ENCODE measurements around the gene SPRED3.
"Not testable (repeated sequence)": the region's sequence is repeated elsewhere in the genome, so short reads cannot be mapped to it uniquely, and the experiment has no call there.

Gene SPRED3

DNA sequence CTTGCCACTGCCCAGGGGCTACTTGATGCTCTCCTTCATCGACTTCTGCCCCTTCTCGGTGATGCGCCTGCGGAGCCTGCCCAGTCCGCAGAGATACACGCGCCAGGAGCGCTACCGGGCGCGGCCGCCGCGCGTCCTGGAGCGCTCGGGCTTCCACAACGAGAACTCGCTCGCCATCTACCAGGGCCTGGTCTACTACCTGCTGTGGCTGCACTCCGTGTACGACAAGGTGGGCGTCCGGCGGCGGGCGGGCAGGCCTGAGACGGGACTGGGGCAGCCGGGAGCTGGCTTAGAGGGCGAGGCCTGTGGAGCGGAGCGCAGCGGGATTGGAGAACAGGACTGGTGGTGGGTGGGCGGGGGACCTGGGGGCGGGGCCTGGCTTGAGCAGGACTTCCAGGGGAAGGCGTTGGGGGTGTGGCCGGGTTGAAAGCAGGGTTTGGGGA is 26.8 kb upstream of the SPRED3 start:
- peak; percentile 88 for DNase-seq (ENCODE audit: low spot score)
- TF ChIP-seq, protein P1, sequence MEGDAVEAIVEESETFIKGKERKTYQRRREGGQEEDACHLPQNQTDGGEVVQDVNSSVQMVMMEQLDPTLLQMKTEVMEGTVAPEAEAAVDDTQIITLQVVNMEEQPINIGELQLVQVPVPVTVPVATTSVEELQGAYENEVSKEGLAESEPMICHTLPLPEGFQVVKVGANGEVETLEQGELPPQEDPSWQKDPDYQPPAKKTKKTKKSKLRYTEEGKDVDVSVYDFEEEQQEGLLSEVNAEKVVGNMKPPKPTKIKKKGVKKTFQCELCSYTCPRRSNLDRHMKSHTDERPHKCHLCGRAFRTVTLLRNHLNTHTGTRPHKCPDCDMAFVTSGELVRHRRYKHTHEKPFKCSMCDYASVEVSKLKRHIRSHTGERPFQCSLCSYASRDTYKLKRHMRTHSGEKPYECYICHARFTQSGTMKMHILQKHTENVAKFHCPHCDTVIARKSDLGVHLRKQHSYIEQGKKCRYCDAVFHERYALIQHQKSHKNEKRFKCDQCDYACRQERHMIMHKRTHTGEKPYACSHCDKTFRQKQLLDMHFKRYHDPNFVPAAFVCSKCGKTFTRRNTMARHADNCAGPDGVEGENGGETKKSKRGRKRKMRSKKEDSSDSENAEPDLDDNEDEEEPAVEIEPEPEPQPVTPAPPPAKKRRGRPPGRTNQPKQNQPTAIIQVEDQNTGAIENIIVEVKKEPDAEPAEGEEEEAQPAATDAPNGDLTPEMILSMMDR (IDR thresholded peaks at IDR 0.05; ENCODE audit: borderline replicate concordance, control extremely low read depth, extremely low read depth, insufficient read depth, missing control alignments), result no peak
- in situ Hi-C loops (cut with MboI; ENCODE audit: low sequenced_read_pairs, unreplicated experiment), result no loop called here

DNA sequence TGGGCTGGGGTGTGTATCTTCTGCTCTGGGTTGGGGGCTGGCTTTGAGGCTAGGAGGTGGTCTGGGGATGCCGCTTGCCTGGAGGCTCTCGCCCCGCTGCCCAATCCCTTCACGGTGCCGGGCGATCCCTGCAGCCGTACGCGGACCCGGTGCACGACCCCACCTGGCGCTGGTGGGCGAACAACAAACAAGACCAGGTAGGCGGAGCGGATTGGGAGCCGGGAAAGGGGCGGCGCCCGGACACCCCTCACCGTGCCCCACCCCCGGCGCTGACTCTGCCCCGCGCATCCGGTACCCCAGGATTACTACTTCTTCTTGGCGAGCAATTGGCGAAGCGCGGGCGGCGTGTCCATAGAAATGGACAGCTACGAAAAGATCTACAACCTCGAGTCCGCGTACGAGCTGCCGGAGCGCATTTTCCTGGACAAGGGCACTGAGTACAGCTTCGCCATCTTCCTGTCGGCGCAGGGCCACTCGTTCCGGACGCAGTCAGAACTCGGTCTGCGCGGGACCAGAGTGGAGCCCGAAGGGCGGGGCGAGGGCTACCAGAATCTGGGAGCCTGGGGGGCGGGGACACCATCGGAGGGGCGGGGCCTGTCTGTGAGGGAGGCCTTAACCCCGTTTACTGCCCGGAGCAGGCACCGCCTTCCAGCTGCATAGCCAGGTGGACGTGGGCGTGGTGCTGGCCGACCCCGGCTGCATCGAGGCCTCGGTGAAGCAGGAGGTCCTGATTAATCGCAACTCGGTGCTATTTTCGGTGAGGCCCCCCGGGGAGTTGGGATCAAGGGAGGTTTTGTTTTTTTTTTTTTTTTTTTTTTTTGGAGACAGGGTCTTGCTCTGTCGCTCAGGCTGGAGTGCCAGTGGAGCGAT is 26.2 kb upstream of the SPRED3 start:
- TF ChIP-seq, protein P1 (IDR thresholded peaks at IDR 0.05; ENCODE audit: borderline replicate concordance, control extremely low read depth, extremely low read depth, insufficient read depth, missing control alignments), result no peak
- DNase-seq (ENCODE audit: low spot score), result peak; percentile 82
- in situ Hi-C loops (cut with MboI; ENCODE audit: low sequenced_read_pairs, unreplicated experiment), result no loop called here

DNA sequence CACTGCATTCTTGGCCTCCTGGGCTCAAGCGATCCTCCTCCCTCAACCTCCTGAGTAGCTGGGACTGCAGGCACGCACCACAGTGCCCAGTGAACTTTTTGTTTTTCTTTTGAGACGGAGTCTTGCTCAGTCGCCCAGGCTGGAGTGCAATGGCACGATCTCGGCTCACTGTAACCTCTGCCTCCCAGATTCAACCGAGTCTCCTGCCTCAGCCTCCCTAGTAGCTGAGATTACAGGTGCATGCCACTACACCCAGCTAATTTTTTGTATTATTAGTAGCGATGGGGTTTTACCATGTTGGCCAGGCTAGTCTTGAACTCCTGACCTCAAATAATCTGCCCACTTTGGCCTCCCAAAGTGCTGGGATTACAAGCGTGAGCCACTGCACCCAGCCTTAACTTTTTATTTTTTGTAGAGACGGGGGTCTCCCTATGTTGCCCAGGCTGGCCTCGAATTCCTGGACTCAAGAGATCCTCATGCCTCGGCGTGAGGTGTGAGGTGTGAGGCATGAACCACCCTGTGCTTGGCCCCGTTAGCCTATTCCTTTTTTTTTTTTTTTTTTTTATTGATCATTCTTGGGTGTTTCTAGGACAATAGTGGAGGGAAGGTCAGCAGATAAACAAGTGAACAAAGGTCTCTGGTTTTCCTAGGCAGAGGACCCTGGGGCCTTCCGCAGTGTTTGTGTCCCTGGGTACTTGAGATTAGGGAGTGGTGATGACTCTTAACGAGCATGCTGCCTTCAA is 25.4 kb upstream of the SPRED3 start:
- DNase-seq (ENCODE audit: low spot score); in situ Hi-C loops (cut with MboI; ENCODE audit: low sequenced_read_pairs, unreplicated experiment): not testable (repeated sequence)

DNA sequence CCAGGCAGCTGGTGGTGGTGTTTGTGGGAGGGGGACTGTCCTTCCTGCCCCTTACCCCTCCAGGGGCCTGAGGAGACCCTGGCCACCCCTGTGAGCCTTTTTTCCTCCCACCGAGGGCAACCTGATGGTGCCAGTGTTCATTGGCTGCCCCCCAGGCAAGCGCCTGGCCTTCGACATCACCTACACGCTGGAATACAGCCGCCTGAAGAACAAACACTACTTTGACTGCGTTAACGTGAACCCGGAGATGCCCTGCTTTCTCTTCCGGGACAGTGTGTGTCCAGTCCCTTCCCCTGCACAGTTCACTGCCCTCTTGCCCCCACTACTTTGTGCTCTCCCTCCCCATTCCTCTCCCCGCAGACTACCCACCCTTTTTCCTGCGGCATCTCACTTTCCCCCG is 21.5 kb upstream of the SPRED3 start:
- in situ Hi-C loops (cut with MboI; ENCODE audit: low sequenced_read_pairs, unreplicated experiment), result no loop called here
- no peak for DNase-seq (ENCODE audit: low spot score)
- TF ChIP-seq, protein P1 (IDR thresholded peaks at IDR 0.05; ENCODE audit: borderline replicate concordance, control extremely low read depth, extremely low read depth, insufficient read depth, missing control alignments), result no peak

GRCh38 chr19:38369584-38369983 is 18.9 kb upstream of the SPRED3 start:
- no peak for DNase-seq (ENCODE audit: low spot score)
- in situ Hi-C loops (cut with MboI; ENCODE audit: low sequenced_read_pairs, unreplicated experiment), result no loop called here
- TF ChIP-seq, protein P1 (IDR thresholded peaks at IDR 0.05; ENCODE audit: borderline replicate concordance, control extremely low read depth, extremely low read depth, insufficient read depth, missing control alignments), result no peak

DNA sequence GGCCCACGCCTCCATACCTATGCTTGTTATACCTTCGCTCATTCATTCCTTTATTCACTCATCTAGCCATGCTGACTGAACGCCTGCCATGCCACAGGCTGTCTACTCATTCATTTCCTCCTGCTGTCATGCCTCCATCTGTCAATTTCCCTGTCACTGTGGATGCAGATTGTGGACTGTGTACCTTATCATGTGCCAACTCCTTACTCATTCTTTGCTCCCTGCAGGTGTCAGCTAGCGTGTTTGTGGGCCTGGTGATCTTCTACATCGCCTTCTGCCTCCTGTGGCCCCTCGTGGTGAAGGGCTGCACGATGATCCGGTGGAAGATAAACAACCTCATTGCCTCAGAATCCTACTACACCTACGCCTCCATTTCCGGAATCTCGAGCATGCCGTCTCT is 18.2 kb upstream of the SPRED3 start:
- TF ChIP-seq, protein P1 (IDR thresholded peaks at IDR 0.05; ENCODE audit: borderline replicate concordance, control extremely low read depth, extremely low read depth, insufficient read depth, missing control alignments), result no peak
- no peak for DNase-seq (ENCODE audit: low spot score)
- in situ Hi-C loops (cut with MboI; ENCODE audit: low sequenced_read_pairs, unreplicated experiment), result no loop called here

DNA sequence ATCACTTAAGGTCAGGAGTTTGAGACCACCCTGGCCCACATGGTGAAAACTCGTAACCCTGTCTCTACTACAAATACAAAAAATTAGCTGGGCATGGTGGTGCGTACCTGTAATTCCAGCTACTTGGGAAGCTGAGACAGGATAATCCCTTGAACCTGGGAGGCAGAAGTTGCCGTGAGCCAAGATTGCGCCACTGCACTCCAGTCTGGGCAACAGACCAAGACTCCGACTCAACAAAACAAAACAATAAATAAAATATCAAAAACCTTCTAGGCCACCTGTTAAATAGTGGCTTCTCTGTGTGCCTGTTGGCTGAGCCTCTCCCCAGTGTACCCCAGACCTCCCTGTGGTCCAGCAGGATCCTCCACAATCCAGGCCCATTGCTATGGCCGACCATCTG is 17.4 kb upstream of the SPRED3 start:
- no peak for DNase-seq (ENCODE audit: low spot score)
- TF ChIP-seq, protein P1 (IDR thresholded peaks at IDR 0.05; ENCODE audit: borderline replicate concordance, control extremely low read depth, extremely low read depth, insufficient read depth, missing control alignments), result no peak

More for the DNA sequence above, 17.4 kb upstream of the SPRED3 start:
- in situ Hi-C loops (cut with MboI; ENCODE audit: low sequenced_read_pairs, unreplicated experiment), result no loop called here
